Neural cell (in vitro differentiated cells): ENCODE results near the gene SIAH2. TPM values are rescaled to one million over a fixed set of nuclear protein-coding genes. Genes with fewer than 3 reads are reported as not detected.

Experiments used
- H2AFZ ChIP-seq: fragments of 200-600, 300-800 bp; sonication (generic), shearing (Covaris generic); 2 replicates; pipeline ENCODE4 v1.6.0; 2014; ENCODE audit warnings: low read depth, mild to moderate bottlenecking, antibody characterized with exemption, low read length, moderate library complexity
- H3F3A ChIP-seq: fragments of 200-600 bp; shearing (Covaris generic); 2 replicates; pipeline ENCODE4 v1.6.1; 2016; ENCODE audit warnings: mild to moderate bottlenecking, moderate library complexity, mixed read lengths, antibody characterized with exemption, low read length; ENCODE audit not compliant: insufficient read depth, poor library complexity, severe bottlenecking
- H3K27ac ChIP-seq: fragments of 200-600, 300-800 bp; sonication (generic), shearing (Covaris generic); 2 replicates; pipeline ENCODE4 v1.5.1; 2014; ENCODE audit warnings: mild to moderate bottlenecking, low read length, moderate library complexity
- H3K27me3 ChIP-seq: fragments of 300-800, 200-600 bp; sonication (generic), shearing (Covaris generic); 2 replicates; pipeline ENCODE4 v1.6.0; 2014; ENCODE audit warnings: mild to moderate bottlenecking, low read depth, low read length, moderate library complexity; ENCODE audit not compliant: insufficient read depth
- H3K36me3 ChIP-seq: fragments of 300-800, 200-600 bp; sonication (generic), shearing (Covaris generic); 2 replicates; pipeline ENCODE4 v1.5.1; 2014; ENCODE audit warnings: mild to moderate bottlenecking, antibody characterized with exemption, low read length, moderate library complexity; ENCODE audit not compliant: insufficient read depth
- H3K4me2 ChIP-seq: fragments of 300-800, 200-600 bp; sonication (generic), shearing (Covaris generic); 2 replicates; pipeline ENCODE4 v1.6.0; 2014; ENCODE audit warnings: mild to moderate bottlenecking, low read length
- H3K4me3 ChIP-seq: fragments of 300-800, 200-600 bp; sonication (generic), shearing (Covaris generic); 2 replicates; pipeline ENCODE4 v1.5.1; 2014; ENCODE audit warnings: mild to moderate bottlenecking, low read length, moderate library complexity
- H3K79me2 ChIP-seq: fragments of 200-600 bp; shearing (Covaris generic); replicated peaks from 2 replicates; pipeline ENCODE4 v1.6.0; 2014; ENCODE audit warnings: mild to moderate bottlenecking, low read length, moderate library complexity; ENCODE audit not compliant: insufficient read depth
- H3K9ac ChIP-seq: fragments of 300-800, 200-600 bp; sonication (generic), shearing (Covaris generic); 2 replicates; pipeline ENCODE4 v1.6.1; 2016; ENCODE audit warnings: mild to moderate bottlenecking, low read length, mixed read lengths
- H3K9me2 ChIP-seq: fragments of 200-600 bp; shearing (Covaris generic); 2 replicates; pipeline ENCODE4 v1.6.1; 2016; ENCODE audit warnings: mild to moderate bottlenecking, low read length, mixed read lengths; ENCODE audit not compliant: insufficient read depth
- H3K9me3 ChIP-seq: fragments of 200-600, 300-800 bp; sonication (generic), shearing (Covaris generic); 2 replicates; pipeline ENCODE4 v1.6.1; 2016; ENCODE audit warnings: mild to moderate bottlenecking, mixed run types, low read length, moderate library complexity, mixed read lengths
- H4K20me1 ChIP-seq: fragments of 200-600 bp; shearing (Covaris generic); 2 replicates; pipeline ENCODE4 v1.6.1; 2016; ENCODE audit warnings: mild to moderate bottlenecking, mixed run types; ENCODE audit not compliant: insufficient read depth
- CTCF ChIP-seq: fragments of 450-650 bp; IDR thresholded peaks from 2 replicates; pipeline ENCODE4 v1.5.1; 2014; ENCODE audit warnings: antibody characterized with exemption, mild to moderate bottlenecking, moderate library complexity; ENCODE audit not compliant: poor library complexity, severe bottlenecking
- EP300 ChIP-seq: fragments of 450-650 bp; conservative IDR thresholded peaks from 2 replicates; pipeline ENCODE4 v1.6.1; 2014; ENCODE audit warnings: antibody characterized with exemption, mild to moderate bottlenecking, moderate library complexity; ENCODE audit not compliant: poor library complexity, severe bottlenecking
- EZH2 ChIP-seq: fragments of 200-600, 300-800 bp; shearing (Covaris generic), sonication (generic); IDR thresholded peaks from 2 replicates; pipeline ENCODE4 v1.6.1; 2014; ENCODE audit warnings: antibody characterized with exemption, low read length, borderline replicate concordance, mild to moderate bottlenecking; ENCODE audit not compliant: insufficient read depth, poor library complexity, severe bottlenecking
- MXI1 ChIP-seq: fragments of 450-650 bp; conservative IDR thresholded peaks from 2 replicates; pipeline ENCODE4 v1.6.1; 2014; ENCODE audit warnings: antibody characterized with exemption, mild to moderate bottlenecking; ENCODE audit not compliant: poor library complexity, severe bottlenecking
- POLR2AphosphoS5 ChIP-seq: IDR thresholded peaks from 2 replicates; pipeline ENCODE4 v1.6.1; 2012
- RAD21 ChIP-seq: fragments of 450-650 bp; conservative IDR thresholded peaks from 2 replicates; pipeline ENCODE4 v1.6.1; 2014; ENCODE audit warnings: antibody characterized with exemption, mild to moderate bottlenecking, moderate library complexity
- SMC3 ChIP-seq: fragments of 450-650 bp; conservative IDR thresholded peaks from 2 replicates; pipeline ENCODE4 v1.6.1; 2014; ENCODE audit warnings: antibody characterized with exemption, mild to moderate bottlenecking, moderate library complexity; ENCODE audit not compliant: poor library complexity
- TAF1 ChIP-seq: IDR thresholded peaks from 2 replicates; pipeline ENCODE4 v1.6.1; 2012; ENCODE audit warnings: low read depth
- polyA plus RNA-seq: library from polyadenylated mRNA; depleted of rRNA; stranded (reverse); fragments of >200 nt; gene quantifications from 2 replicates; pipeline ENCODE4 v1.2.3, GENCODE V29; 2014
- TF ChIP-seq, protein P1 (sequence below): IDR thresholded peaks from 2 replicates; pipeline ENCODE4 v1.6.1; 2012; ENCODE audit warnings: borderline replicate concordance

Gene SIAH2
- polyA plus RNA-seq, 1 donor from 2014 or later = 21.8 TPM

GRCh38 chr3:150723946-150724345 lies 39.0 kb downstream of the SIAH2 start:
- Histone ChIP-seq H3K27me3 (no peaks in the 10 kb centered on the region), H3K9ac (no peak overlapping the region), H3F3A (no peaks in the 10 kb centered on the region), H3K27ac (no peak overlapping the region), H3K9me2 (no peaks in the 10 kb centered on the region), H3K4me2 (no peak overlapping the region), H3K9me3 (no peaks in the 10 kb centered on the region), H4K20me1 (no peaks in the 10 kb centered on the region), H3K36me3 (no peaks in the 10 kb centered on the region), H3K4me3 (no peak overlapping the region), H2AFZ (no peak overlapping the region), H3K79me2 (no peaks in the 10 kb centered on the region)
- no peak for TF ChIP-seq MXI1
- no peak for TF ChIP-seq POLR2AphosphoS5
- no peak for TF ChIP-seq SMC3
- no peak for TF ChIP-seq RAD21
- no peak for TF ChIP-seq TAF1
- TF ChIP-seq EZH2 = no peak
- TF ChIP-seq CTCF = no peak
- TF ChIP-seq, protein P1, sequence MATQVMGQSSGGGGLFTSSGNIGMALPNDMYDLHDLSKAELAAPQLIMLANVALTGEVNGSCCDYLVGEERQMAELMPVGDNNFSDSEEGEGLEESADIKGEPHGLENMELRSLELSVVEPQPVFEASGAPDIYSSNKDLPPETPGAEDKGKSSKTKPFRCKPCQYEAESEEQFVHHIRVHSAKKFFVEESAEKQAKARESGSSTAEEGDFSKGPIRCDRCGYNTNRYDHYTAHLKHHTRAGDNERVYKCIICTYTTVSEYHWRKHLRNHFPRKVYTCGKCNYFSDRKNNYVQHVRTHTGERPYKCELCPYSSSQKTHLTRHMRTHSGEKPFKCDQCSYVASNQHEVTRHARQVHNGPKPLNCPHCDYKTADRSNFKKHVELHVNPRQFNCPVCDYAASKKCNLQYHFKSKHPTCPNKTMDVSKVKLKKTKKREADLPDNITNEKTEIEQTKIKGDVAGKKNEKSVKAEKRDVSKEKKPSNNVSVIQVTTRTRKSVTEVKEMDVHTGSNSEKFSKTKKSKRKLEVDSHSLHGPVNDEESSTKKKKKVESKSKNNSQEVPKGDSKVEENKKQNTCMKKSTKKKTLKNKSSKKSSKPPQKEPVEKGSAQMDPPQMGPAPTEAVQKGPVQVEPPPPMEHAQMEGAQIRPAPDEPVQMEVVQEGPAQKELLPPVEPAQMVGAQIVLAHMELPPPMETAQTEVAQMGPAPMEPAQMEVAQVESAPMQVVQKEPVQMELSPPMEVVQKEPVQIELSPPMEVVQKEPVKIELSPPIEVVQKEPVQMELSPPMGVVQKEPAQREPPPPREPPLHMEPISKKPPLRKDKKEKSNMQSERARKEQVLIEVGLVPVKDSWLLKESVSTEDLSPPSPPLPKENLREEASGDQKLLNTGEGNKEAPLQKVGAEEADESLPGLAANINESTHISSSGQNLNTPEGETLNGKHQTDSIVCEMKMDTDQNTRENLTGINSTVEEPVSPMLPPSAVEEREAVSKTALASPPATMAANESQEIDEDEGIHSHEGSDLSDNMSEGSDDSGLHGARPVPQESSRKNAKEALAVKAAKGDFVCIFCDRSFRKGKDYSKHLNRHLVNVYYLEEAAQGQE = no peak
- no peak for TF ChIP-seq EP300

GRCh38 chr3:150722267-150722666 lies 40.7 kb downstream of the SIAH2 start:
- H4K20me1 ChIP-seq = no peaks in the 10 kb centered on the region
- no peaks in the 10 kb centered on the region for H3K36me3 ChIP-seq
- no peaks in the 10 kb centered on the region for H3K27me3 ChIP-seq
- H3K27ac ChIP-seq = peak overlapping the region; percentile 40
- no peaks in the 10 kb centered on the region for H3K9me2 ChIP-seq
- H3F3A ChIP-seq = no peaks in the 10 kb centered on the region
- TF ChIP-seq RAD21 (no peak), POLR2AphosphoS5 (no peak), TAF1 (no peak)
- H3K4me2 ChIP-seq = no peak overlapping the region
- H3K4me3 ChIP-seq = no peak overlapping the region
- H2AFZ ChIP-seq = no peak overlapping the region
- H3K9ac ChIP-seq = no peak overlapping the region
- no peaks in the 10 kb centered on the region for H3K79me2 ChIP-seq
- no peaks in the 10 kb centered on the region for H3K9me3 ChIP-seq
